Transverse colon (tissue), 4 donors: ENCODE results near the gene PLEKHG2.

Experiments used
- CTCF ChIP-seq, 5 experiments: fragments of 200-600 bp in 3 of 5; fragments of 450-650 bp in 2 of 5; sonication (generic) in 3 of 5; IDR thresholded peaks; 1 replicate in 2 of 5; 2 replicates in 3 of 5; pipeline ENCODE4 v1.5.1; 2016 to 2017; ENCODE audit warnings: antibody characterized with exemption in 5 of 5, inconsistent platforms in 3 of 5, mild to moderate bottlenecking in 2 of 5, moderate library complexity in 1 of 5
- POLR2AphosphoS5 ChIP-seq, 3 donors: sonication (generic); formaldehyde crosslinking; IDR thresholded peaks; one replicate each; pipeline ENCODE4 v1.6.1; 2016; ENCODE audit warnings: antibody characterized with exemption in 3 of 3

GRCh38 chr19:39377373-39378362 is 34.8 kb upstream of the PLEKHG2 start:
- no peak for TF ChIP-seq CTCF (IDR thresholded peaks at IDR 0.05)
- no peak for TF ChIP-seq POLR2AphosphoS5 (IDR thresholded peaks at IDR 0.05)
